ENCODE data around the gene XYLT2.

XYLT2 gene

DNA sequence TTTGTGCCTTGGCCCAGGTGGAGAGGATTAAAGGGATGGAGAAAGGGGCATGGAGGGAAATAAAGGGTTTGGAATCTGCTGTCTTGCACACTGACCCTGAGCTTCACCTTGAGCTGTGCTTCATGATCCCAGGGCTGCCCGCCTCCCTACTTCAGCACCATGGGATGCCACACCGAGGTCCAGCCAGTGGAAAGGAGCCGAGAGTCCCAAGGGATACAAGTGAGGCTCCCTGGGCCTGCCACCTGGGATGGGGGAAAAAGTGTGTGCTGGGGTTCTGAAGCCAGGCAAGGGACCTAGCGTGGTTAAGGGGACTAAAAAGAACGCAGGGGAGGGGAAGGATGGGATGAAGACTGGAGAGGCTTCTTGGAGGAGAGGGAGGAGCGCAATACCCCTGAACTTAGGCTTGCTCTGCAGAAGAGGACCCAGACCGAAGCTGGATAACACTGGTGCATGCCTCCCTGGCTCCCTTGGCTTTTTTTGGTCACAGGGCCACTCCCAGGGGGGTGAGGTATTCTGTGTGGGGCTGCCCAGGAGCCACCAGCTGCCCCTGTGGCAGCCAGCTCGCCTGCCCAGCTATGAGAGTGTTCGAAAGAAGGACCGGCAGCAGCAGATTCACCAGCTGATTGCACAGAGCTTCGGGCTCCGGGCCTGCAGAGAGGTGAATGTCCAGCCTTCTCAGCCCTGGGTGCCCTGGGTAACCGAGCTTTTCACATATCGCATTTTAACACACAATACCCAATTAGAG lies 19.9 kb downstream of the XYLT2 start:
- FAIRE-seq = no peak

DNA sequence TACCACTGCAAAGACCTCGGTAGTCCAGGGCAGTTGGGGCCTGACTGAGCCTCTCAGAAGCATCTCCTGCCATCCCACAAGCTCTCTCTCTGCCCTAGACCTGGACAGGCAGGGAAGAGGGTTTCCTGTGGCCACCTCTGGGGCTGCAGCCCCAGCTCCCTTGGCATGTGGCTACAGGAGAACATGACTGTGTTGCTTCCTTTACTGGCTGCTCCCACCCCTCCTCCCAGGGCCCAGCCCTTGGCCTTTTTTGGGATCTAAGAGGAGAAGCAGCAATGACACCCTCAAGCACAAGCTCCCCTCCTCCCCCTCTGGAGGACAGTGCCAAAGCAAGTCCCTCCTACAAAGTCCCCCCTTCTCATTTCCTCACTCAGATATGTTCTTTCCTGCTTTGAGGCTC lies 21.5 kb downstream of the XYLT2 start:
- no peak for FAIRE-seq

DNA sequence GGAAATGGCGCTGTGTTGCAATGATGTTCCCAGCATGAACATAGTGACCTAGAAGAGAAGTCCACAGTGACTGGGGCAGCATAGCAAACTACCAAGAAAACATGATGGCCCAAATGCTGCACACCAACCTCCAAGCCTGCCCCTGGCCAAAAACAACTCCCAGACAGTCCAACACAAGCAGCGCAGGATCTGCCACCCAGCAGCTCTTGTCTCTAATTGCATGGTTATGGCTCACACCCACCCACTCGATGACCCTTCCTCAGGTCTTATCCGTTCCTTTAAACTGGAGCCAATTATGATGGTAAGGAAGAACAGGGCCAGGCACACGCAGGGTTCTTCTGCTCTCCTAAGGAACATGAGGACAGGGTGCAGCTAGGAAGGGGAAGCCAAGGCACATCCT lies 24.1 kb downstream of the XYLT2 start:
- no peak for FAIRE-seq

DNA sequence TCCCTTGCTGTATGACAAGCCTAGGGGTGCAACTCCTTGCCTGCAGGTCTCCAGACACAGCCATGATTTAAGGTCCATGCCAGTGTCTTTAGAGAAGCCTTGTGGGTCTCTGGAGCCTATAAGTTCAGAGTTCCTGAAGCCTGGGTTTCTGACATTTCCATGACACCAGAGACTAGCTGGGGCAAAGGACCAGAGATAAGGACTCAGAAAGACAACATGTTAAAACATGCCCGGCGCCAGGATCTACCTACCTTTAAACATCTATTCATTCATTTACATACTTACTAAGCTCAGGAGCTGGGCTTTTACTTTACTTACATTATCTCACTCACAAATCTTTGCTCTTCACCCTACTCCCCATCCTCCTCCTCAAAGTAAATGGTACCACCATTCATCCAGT lies 25.6 kb downstream of the XYLT2 start:
- no peak for FAIRE-seq

DNA sequence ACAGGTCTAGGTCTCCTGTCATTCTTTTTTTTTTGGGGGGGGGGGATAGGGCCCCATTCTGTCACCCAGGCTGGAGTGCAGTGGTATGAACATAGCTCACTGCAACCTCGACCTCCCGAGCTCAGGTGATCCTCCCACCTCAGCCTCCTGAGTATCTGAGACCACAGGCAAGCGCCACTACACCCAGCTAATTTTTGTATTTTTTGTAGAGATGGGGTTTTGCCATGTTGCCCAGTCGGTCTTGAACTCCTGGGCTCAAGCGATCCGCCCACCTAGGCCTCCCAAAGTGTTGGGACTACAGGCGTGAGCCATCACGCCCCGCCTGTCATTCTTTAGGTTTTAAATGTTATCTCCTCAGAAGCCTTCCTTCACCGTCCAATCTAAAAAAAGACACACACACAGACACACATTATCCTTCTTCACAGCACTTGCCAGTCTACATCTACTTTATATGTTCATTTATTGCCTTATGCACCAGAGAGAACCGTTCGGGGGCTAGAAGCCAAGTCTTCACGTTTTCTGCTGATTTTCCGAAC lies 26.4 kb downstream of the XYLT2 start:
- no peak for FAIRE-seq

DNA sequence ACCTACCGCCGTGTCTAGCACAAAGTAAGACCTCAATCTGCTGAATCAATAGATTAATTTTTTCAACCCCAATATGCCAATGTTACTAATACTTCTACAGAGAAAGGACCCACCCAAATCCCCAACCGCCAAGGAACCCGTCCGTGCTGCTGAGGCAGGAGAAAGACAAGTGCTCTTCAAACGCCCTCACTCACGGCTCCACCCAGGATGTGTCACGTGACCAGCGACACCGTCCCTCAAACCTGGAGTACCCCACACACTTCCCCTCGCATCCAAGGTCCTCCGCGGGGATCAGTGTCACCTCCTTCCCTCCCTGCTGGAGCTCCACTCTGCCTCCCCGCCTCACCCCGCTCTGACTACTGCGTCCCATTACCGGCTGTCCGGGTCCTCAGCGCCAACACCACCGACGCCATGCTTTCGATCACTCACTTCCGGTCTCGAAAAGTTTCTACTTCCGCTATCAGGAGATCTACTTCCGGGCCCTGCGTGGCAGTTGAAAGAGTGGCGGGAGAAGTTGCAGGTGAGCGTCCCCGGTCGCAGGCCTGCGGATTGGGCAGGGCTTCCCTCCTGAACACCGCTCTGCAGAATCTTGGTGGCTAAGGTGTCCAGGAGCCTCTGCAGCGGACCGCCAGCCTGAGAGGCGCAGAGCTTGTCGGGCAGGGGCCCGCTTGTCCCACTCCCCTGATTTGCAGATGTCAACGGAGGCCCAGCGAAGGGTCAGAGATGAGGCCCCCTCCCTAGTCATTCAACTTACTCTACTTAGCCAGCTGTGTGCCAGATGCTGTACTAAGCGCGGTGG lies 27.0 kb downstream of the XYLT2 start, which contains the start of the genes EME1 and MRPL27:
Gene EME1, plus strand, starts transcription at position 472 of the 799 bp plus-strand sequence. CDS start 1,980 bp downstream, outside the sequence.
Gene MRPL27, minus strand, starts transcription at position 427 of the 799 bp plus-strand sequence. Its CDS starts 14 bp downstream, at position 413.
- no peak for FAIRE-seq

DNA sequence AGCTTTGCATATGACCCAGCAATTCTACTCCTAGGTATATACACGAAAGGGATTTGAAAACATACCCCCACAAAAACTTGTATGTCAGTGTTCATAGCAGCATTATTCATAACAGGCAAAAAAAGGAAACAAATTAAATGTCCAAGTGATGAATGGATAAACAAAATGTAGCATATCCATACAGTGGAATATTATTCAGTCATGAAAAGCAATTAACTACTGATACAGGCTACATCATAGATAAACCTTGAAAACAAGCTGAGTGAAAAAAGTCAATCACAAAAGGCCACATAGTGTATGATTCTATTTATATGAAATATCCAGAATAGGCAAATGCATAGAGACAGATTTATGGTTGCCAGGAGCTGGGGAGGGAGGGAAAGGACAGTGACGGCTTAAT lies 27.8 kb downstream of the XYLT2 start:
- FAIRE-seq = no peak

DNA sequence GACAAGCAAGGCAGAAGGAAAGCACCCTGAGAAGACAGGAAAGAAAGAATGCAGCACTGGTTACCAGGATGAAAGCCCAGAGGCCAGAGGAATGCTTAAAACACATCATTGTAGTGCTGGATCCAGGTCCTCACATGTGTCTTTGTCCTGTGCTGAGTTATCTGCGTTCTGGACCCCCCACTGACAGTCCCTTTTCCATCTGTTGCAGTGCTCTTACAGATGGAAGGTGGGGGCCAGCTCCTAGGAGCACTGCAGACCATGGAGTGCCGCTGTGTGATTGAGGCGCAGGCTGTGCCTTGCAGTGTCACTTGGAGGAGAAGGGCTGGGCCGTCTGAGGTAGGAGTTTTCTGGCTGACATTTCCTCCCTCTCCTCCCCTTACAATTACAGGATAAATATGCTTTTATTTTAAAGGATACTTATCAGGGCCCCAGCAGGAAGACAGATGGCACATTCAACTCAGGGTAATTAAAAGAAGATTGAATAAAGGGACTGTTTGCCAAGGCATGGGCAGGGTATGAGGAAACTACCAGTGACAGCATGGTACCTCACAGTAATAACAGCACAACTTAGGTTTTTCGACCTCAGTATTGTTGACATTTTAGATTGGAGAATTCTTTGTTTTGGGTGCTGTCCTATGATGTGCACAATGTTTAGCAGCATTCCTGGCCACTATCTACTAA lies 30.1 kb downstream of the XYLT2 start:
- FAIRE-seq = no peak

DNA sequence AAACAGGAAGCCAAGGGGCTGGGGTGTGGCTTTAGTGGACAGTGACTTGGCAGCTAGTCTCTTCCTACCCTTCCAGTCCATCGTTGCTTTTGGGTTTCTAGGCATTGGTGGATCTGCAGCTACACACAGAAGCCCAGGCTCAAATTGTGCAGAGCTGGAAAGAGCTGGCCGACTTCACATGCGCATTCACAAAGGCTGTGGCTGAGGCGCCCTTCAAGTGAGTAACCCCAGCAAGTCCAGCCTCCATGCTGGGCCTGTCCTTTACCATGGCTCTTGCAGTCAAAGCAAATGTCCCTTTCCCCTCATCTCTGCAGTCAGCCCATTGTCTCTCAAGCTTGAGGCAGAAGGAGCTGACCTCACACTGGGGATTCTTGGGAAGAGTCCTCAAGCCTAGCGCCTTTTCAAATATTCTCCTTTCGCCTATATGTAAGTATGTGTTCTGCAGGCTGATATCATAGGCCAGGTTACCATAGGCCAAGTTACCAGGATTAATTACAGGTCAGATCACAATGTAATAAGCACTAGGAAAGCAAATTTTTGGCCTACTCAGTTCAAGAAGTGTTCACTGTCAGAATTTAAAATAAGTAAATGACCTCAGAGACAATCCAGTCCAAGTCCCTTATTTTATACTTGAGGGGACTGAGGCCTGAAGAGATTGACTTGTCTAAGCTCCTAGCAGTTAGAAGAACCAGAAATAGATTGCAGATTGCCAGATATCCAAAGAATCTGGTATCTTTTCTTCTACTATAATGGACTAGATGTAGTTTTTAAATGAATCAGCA lies 33.6 kb downstream of the XYLT2 start:
- no peak for FAIRE-seq

DNA sequence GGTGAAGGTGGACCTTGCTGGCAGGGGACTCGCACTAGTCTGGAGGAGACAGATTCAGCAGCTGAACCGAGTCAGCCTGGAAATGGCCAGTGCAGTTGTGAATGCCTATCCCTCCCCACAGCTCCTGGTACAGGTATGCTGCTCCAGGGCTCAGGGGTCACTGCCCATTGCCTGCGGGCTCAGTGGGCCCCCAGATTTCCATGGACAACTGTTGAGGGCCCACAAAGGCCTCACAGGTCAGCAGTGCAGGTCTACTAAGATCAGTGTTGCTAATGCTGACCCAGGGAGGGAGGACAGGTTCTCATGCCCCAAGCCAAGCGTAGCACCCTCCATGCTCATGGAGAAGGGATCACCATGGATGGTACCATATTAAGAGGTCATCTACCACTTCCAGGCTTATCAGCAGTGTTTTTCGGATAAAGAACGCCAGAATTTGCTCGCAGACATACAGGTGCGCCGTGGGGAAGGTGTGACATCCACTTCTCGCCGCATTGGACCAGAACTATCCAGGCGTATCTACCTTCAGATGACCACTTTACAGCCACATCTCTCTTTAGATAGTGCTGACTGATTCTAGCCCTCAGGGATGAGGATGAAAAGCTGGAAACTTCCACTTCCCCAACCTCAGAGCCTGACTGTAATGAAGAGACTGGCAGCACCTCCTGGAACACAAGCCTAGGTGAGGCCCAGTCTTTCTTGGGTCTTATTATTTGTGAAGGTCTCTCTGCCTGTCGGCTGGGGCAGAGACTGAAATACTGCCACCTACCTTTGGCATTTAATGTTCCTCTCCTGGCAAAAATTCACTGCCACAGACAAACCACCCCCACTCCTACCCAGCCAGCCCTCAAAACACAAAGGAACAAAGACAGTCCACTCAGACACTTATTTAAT lies 34.7 kb downstream of the XYLT2 start:
- no peak for FAIRE-seq

DNA sequence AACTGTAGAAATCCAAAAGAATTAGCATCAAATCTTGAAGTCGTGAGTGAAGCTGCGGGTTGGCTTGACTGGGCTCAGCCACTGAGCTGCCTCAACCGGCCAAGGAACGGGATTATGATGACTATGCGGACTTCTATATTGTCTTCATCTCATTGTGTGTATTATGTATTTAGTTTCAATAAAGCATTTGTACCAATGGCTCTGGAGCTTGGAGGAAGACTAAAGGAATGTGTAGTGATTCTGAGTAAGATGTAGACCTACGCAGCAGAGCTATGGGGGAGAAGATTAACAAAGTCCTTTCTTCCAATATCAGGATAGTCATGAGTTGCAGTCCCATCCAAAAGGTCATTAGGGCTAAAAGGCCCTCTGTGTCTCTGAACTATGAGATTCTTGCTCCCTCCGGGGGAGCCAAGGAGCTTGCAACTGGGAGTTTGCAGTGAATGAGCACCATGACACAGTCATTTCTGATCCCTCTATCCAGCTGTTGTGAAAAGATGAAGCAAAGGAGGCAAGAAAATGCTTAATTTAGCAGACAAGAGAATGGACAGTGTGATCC lies 35.4 kb downstream of the XYLT2 start:
- no peak for FAIRE-seq

DNA sequence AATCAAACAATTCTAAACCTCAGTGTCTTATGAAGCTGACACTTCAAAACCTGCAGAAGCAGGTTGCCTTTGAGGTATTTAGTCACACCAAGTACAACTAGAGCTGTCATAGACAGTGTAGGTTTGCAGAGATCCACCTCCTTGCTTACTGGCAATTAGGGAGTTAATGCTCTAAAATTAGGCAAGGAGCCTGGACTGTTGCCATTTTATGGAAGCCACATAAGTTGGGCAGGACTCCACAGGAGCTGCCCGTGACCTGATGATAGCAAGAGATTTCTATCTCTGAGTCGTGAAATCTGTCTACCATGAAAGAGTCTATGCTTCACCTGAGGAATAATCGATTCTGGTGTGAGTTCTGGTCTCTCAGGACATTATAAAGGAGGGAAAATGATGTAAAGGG lies 36.0 kb downstream of the XYLT2 start:
- FAIRE-seq = no peak

DNA sequence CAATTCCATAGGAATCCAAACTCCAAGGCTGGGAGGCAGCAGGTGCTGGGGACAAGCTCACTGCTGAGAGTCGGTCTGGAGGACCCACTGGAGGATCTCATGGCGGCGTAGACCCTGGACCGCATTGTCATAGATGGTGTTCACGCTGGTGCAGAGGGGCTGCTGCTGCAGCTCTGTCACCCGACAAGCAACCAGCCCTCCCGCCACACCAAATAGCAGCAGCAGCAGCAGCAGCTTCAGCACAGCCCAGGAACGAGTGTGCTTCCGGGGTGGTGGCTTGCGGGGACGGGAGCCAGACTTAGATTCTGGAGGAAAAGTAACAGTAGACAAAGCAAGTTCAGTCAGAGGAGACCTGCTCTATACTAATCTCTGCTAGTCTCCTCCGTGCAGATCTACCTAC lies 37.0 kb downstream of the XYLT2 start:
- FAIRE-seq = no peak

DNA sequence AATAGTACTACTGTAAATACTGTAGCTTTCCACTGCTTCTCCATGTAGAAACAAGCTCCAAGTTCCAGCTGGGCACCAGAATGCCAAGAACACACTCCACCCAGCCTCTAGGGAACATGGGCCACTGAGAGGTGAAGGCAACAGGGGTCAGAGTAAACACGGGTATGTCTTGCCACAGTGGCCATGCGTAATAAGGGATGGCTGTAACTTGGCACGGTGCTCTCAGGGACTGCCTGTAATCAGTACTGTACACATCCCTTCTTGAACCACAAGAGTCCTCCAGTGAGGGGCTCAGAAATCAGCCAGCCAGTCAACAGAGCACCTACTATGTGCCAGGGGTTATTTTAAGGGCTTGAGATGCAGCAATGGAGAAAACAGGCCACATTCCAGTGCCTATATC lies 40.6 kb downstream of the XYLT2 start:
- no peak for FAIRE-seq

DNA sequence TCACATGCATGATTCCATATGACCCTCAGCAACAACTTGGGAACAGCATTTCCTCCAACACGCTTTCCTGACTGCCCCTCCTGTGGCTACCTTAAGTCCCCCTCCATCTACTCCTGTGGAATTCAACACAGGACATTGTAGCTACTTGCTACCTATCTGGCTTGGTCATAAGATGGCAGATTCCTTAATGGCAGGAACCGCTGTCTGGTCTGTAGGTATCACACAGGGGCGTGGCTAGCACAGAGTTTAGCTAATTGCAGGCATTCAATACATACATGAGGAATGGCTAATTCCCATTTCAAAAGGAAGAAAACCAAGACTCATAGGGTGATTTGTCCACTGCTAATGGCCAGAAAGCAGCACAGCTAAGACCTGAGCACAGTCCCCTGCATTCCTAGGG lies 42.8 kb downstream of the XYLT2 start:
- no peak for FAIRE-seq

DNA sequence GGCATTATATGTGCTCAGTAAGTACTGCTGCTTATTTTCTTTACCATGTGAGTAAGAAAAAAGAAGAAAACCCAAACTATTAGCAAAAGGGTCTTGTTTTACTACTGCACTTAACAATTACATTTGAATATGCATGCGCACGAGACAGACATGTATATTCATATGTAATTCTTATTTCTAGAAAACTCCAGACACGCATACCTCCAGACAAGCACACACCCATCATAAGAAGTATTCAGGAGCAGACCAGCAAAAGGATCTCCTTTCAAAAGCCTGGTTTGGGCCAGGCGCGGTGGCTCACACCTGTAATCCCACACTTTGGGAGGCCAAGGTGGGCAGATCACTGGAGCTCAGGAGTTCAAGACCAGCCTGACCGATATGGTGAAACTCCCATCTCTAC lies 43.6 kb downstream of the XYLT2 start:
- FAIRE-seq = no peak

DNA sequence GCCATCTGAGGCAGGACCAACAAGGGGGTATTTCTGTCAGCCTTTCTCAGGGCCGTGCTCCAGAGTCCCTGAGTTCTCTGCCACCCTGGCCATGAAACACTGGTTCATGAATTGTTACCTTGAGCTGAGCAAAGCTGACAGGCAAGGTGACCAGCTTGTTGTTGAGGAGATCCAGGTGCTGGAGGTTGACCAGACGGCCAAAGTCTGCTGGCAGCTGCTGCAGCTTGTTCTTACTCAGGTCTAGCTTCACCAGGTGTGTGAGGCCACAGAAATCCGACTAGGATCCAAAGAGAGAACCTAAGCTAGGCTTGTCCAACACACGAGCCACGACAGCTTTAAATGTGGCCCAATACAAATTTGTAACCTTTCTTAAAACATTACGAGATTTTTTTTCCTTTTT lies 46.7 kb downstream of the XYLT2 start:
- no peak for FAIRE-seq

DNA sequence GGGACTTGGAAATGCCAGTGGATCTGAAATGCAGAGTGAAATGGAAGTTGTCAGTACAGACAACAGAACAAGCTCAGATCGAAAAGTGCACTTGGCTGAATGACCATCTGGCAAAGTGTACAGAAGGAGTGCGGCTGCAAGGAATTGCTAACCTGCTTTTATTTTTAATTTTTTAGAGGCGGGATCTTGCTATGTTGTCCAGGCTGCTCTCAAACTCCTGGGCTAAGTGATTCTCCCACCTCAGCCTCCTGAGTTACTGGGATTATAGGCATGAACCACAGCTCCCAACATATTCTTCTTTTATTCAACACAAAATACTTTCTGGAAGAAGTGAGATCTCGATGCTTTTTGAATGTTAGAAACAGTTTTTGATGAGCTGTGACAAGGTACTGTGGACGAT lies 47.8 kb downstream of the XYLT2 start:
- no peak for FAIRE-seq

DNA sequence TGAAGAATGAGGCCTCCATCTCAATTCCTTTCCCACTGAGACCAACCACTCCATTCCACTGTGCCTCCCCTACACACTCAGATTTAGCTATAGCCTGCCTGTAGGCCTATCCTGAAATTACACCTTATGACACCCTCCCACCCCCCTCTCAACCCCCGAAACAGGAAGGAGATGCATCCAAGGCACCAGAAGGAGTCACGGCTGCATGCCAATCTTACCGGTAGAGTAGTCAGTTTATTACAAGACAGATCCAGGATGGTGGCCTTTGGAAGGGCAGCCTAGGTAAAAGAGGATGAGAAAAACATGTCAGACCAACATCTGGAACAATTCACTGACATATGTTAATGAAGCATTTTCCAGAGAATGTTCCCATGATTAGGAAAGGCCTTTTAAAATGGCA lies 48.8 kb downstream of the XYLT2 start:
- FAIRE-seq = no peak

DNA sequence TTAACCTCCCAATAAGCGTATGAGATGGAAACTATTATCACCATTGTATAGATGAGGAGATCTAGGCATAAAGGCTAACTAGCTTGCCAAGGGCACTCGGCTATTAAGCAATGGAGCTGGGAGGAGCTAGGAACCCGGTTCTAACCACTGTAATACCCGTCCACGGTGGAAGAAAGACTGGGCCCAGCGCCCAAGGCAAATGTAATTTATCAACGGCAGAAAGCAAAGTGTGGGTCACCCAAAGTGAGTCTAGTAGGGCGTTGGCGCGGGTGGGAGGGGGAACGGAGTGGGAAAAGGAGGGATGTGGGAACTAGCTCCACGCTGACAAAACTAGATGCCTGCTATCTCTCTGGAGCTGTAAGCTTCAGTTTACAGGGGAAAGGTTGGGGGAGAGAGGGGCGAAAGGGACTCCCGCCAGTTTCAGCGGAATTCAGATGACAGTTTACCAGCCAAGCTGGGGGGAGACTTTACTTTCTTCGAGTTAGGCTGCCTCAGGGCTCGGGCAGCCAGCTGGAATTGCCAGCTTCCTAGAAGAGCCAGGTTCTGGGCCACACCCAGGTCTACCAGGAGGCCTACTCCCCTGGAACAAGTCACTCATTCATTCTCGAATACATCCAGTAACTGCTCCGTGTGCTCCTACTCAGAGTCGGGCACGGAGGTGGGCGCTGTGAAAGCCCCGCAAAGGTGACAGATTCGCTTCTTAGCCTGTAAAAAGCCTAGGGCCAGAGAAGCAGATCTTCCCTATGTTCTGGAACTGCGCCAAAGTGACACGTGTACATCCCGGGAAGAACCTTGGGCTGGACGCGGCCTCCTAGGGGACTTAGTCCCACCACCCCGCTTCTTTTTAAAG lies 50.6 kb downstream of the XYLT2 start:
- no peak for FAIRE-seq

Data from G401.6 (cell line).